ENCODE results near the gene MBD2.

MBD2 gene

DNA sequence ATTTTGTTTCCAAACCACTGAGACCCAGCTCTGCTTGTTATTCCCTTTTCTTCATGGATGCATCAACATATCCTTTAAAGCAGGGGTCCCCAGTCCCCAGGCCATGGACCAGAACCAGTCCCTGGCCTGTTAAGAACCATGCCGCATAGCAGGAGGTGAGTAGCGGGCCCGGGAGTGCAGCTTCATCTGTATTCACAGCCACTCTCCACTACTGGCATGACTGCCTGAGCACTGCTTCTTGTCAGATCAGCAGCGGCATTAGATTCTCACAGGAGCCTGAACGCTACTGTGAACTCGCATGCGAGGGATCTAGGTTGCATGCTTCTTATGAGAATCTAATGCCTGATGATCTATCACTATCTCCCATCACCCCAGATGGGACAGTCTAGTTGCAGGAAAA lies 43.2 kb upstream of the MBD2 start:
- Histone ChIP-seq H3K4me2 (ENCODE audit: low read depth, low read length, poor library complexity, severe bottlenecking) (no peak overlapping the region), H3K9ac (ENCODE audit: low read length) (no peak overlapping the region), H3K79me2 (ENCODE audit: insufficient read depth, low read length) (no peaks in the 10 kb centered on the region), H3K27me3 (ENCODE audit: low read length) (no peaks in the 10 kb centered on the region), H3F3A (ENCODE audit: insufficient read depth) (peaks cover 41% of the 10 kb centered on the region), H3K4me3 (ENCODE audit: insufficient read depth, low read length, poor library complexity, severe bottlenecking) (no peak overlapping the region), H4K20me1 (ENCODE audit: low read depth, low read length) (no peaks in the 10 kb centered on the region), H3K36me3 (ENCODE audit: low read length) (no peaks in the 10 kb centered on the region), H3K27ac (ENCODE audit: low read depth, low read length) (no peak overlapping the region), H2AFZ (ENCODE audit: low read depth, low read length, severe bottlenecking) (no peak overlapping the region), H3K9me3 (ENCODE audit: insufficient read depth, low read length) (no peaks in the 10 kb centered on the region), H3K9me2 (replicated peaks; ENCODE audit: insufficient read depth, low read length) (no peaks in the 10 kb centered on the region)
- TF ChIP-seq EZH2phosphoT487 (conservative IDR thresholded peaks at IDR 0.05; ENCODE audit: low read length) (no peak), CTCF (IDR thresholded peaks at IDR 0.05; ENCODE audit: insufficient read depth, low read length, poor library complexity, severe bottlenecking) (no peak)

GRCh38 chr18:54263904-54264336 lies 39.5 kb upstream of the MBD2 start:
- Histone ChIP-seq H3K9me2 (replicated peaks; ENCODE audit: insufficient read depth, low read length) (no peaks in the 10 kb centered on the region), H3K79me2 (ENCODE audit: insufficient read depth, low read length) (no peaks in the 10 kb centered on the region), H3K9ac (ENCODE audit: low read length) (no peak overlapping the region), H2AFZ (ENCODE audit: low read depth, low read length, severe bottlenecking) (no peak overlapping the region), H3K36me3 (ENCODE audit: low read length) (no peaks in the 10 kb centered on the region), H3K4me3 (ENCODE audit: insufficient read depth, low read length, poor library complexity, severe bottlenecking) (no peak overlapping the region), H3K4me2 (ENCODE audit: low read depth, low read length, poor library complexity, severe bottlenecking) (no peak overlapping the region), H3K9me3 (ENCODE audit: insufficient read depth, low read length) (no peaks in the 10 kb centered on the region), H3F3A (ENCODE audit: insufficient read depth) (peaks cover 15% of the 10 kb centered on the region), H4K20me1 (ENCODE audit: low read depth, low read length) (no peaks in the 10 kb centered on the region), H3K27ac (ENCODE audit: low read depth, low read length) (no peak overlapping the region), H3K27me3 (ENCODE audit: low read length) (no peaks in the 10 kb centered on the region)
- TF ChIP-seq CTCF (IDR thresholded peaks at IDR 0.05; ENCODE audit: insufficient read depth, low read length, poor library complexity, severe bottlenecking) (no peak), EZH2phosphoT487 (conservative IDR thresholded peaks at IDR 0.05; ENCODE audit: low read length) (no peak)

DNA sequence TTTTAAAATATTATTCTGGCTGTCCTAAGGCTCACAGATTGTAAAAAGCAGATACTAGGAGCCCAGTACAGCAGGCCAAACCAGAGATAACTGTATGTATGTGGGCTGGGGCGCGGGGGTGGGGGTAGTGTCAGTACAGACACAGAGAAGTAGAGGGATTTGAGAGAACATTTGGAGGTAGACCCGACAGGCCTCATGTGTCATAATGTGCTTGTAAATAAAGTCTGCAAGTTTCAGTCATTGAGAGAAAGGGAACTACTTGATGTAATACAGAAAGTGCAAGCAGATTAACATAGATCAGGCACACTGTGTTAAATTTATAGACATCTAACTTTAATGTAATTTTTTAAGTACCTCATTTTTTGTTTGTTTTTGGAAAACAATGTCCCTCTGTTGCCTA lies 37.4 kb upstream of the MBD2 start:
- Histone ChIP-seq H3K4me2 (ENCODE audit: low read depth, low read length, poor library complexity, severe bottlenecking) (no peak overlapping the region), H3K4me3 (ENCODE audit: insufficient read depth, low read length, poor library complexity, severe bottlenecking) (no peak overlapping the region), H3K27ac (ENCODE audit: low read depth, low read length) (no peak overlapping the region), H3K79me2 (ENCODE audit: insufficient read depth, low read length) (no peaks in the 10 kb centered on the region), H3K9me3 (ENCODE audit: insufficient read depth, low read length) (no peaks in the 10 kb centered on the region), H3K27me3 (ENCODE audit: low read length) (no peaks in the 10 kb centered on the region), H3F3A (ENCODE audit: insufficient read depth) (no peaks in the 10 kb centered on the region), H2AFZ (ENCODE audit: low read depth, low read length, severe bottlenecking) (no peak overlapping the region), H3K9me2 (replicated peaks; ENCODE audit: insufficient read depth, low read length) (no peaks in the 10 kb centered on the region), H3K9ac (ENCODE audit: low read length) (no peak overlapping the region), H4K20me1 (ENCODE audit: low read depth, low read length) (no peaks in the 10 kb centered on the region), H3K36me3 (ENCODE audit: low read length) (no peaks in the 10 kb centered on the region)
- TF ChIP-seq CTCF (IDR thresholded peaks at IDR 0.05; ENCODE audit: insufficient read depth, low read length, poor library complexity, severe bottlenecking) (no peak), EZH2phosphoT487 (conservative IDR thresholded peaks at IDR 0.05; ENCODE audit: low read length) (no peak)
